Coronary artery (tissue), 2 donors: ENCODE results near the gene LRRC56.

Experiments
- DNase-seq: peaks from one replicate; pipeline ENCODE4 v3.0.0-alpha.2; 2017; ENCODE audit warnings: low spot score
- H3K27ac ChIP-seq, 2 donors: fragments of 200-600 bp; sonication (generic); one replicate each; pipeline ENCODE4 v1.5.1; 2016 to 2019
- H3K4me3 ChIP-seq: fragments of 200-600 bp; sonication (generic); 2 replicates; pipeline ENCODE4 v1.5.1; 2016; ENCODE audit warnings: mild to moderate bottlenecking, moderate library complexity
- TF ChIP-seq, protein P1 (sequence below): fragments of 200-600 bp; sonication (generic); IDR thresholded peaks from one replicate; pipeline ENCODE4 v1.5.1; 2019; ENCODE audit warnings: antibody characterized with exemption

The LRRC56 gene

DNA sequence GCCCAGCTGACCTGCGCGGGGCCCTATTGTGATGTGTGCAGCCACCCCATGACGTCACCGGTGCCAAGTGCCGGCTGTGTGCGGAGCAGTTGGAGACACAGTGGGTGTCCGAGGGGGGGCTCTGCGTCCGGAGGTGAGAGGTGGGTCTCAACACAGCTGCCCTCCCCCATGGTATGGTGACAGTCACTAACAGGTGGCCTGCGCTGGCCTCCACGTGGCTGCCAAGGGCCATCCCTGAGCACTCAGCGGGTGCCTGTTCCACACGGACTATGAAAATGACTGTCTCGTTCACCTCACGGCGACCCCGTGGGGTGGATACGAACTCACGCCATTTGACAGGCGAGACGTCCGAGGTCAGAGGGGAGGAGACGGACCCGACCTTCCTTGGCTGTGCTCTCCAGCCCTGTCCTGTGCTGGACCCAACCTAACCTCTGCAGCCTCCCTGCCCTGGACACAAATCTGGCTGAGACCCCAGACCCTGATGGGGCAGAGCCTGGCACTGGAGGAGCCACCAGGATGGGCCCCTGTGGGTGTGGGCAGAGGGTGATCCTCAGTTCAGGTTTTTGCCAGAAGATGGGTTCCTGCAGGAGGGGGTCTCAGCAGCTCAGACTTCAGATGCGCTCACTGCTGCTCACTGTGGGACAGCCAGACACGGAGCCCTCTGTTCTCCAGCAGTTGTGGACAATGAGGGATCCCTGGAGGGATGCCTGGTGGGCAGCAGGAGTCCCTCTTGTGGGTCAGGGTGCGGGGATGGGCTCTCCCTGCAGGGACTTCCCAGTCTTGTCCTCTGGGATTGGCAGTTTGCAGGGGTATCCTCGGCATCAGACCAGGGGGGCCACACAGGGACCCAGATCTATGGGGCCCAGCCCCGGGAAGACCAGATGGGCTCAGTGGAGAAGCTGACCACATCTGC is 8.3 kb upstream of the LRRC56 start:
- H3K27ac ChIP-seq, result no peak overlapping the region
- TF ChIP-seq, protein P1, sequence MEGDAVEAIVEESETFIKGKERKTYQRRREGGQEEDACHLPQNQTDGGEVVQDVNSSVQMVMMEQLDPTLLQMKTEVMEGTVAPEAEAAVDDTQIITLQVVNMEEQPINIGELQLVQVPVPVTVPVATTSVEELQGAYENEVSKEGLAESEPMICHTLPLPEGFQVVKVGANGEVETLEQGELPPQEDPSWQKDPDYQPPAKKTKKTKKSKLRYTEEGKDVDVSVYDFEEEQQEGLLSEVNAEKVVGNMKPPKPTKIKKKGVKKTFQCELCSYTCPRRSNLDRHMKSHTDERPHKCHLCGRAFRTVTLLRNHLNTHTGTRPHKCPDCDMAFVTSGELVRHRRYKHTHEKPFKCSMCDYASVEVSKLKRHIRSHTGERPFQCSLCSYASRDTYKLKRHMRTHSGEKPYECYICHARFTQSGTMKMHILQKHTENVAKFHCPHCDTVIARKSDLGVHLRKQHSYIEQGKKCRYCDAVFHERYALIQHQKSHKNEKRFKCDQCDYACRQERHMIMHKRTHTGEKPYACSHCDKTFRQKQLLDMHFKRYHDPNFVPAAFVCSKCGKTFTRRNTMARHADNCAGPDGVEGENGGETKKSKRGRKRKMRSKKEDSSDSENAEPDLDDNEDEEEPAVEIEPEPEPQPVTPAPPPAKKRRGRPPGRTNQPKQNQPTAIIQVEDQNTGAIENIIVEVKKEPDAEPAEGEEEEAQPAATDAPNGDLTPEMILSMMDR, result no peak
- no peak overlapping the region for H3K4me3 ChIP-seq
- no peak for DNase-seq

DNA sequence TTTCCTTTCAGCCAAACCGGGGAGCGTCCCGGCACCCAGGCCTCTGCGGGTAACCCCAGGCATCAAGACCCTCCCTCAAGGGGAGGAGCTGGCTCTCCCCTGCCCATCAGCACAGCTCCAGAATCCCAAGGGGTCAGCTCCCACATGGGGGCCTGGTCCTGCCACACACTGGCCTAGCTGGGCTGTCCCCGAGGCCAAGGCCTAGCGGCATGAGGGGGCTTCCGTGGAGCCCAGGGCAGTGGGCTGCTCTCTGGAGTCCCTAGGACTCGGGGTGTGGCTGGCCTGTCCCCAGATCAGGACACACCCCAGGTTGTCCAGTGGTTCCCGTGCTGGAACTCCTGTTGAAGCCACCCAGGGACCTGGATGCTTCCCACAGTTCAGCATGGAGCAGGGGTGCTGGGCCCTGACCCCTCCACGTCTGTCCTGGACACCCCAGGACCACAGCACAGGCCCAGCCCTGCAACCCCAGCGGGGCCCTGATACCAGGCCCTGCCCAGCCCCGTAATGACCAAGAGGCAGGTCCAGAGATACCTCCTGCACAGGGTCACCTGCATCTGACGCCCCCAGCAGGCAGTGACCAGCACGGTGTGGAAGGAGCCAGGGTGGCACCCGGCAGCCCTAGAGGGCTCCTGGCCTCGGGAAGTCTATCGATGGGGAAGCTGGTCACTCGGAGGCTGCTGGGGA is 7.5 kb upstream of the LRRC56 start:
- TF ChIP-seq, protein P1, result no peak
- H3K27ac ChIP-seq, result no peak overlapping the region
- no peak for DNase-seq
- no peak overlapping the region for H3K4me3 ChIP-seq

DNA sequence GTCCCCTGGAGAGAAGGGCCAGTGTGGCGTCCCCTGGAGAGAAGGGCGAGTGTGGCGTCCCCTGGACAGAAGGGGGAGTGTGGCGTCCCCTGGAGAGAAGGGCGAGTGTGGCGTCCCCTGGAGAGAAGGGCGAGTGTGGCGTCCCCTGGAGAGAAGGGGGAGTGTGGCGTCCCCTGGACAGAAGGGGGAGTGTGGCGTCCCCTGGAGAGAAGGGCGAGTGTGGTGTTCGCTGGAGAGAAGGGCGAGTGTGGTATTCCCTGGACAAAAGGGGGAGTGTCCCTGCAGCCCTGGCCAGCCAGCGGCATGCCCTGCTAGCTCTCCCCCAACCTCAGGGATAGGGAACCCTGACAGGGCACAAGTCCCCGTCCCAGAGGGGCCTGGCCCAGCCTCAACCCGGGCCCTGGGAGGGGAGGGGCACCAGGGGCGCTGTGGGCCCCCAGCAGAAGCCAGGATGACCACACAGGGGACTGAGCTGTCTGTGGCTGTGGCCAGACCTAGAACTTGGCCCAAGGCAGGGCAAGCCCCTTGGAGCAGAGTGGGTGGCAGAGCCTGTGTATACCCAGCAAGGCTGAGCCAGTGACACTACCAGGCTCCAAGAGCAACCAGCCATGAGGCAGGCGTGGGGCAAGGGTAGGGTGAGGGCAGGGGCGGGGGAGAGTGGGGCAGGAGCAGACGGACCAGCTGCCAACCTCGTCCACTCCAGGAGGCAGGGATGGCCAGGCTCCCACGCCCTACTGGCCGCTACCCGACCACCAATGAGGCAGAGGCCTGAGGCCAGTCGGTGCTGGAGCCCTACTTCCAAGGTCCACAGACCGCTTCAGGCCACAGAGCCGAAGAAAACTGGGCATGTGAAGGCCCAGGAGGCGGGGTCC is 6.1 kb upstream of the LRRC56 start:
- no peak overlapping the region for H3K27ac ChIP-seq
- no peak for DNase-seq
- TF ChIP-seq, protein P1, result no peak
- no peak overlapping the region for H3K4me3 ChIP-seq

DNA sequence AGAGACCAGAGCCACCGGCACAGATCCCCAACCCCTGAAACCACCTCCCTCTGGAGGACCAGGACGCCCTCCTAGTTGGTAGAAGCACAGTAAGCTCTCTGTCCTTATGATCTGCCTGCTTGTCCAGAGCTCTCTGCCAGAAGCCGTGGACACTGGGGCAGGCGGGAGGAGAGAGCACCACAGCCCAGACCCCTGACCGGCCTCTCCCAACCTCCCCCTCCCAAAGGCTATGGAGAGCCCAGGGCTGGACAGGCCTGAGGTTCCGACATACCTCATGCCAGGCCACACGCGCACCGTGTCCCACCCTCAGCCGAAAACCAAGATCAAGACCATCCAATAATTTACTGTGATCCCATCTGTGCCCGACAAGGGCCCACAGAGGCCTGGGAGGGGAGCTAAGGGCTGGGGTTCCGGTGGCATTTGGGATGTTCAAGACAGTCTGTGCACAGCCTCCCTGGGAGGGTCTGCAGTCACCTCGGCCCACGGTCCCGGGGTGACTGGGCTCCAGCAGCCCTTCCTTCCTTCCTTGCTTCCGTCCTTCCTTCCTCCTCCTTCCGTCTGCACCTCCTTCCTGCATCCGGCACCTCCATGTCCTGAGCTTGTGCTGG is 5.3 kb upstream of the LRRC56 start:
- no peak for DNase-seq
- Histone ChIP-seq H3K4me3 (no peak overlapping the region), H3K27ac (no peak overlapping the region)
- TF ChIP-seq, protein P1, result no peak

DNA sequence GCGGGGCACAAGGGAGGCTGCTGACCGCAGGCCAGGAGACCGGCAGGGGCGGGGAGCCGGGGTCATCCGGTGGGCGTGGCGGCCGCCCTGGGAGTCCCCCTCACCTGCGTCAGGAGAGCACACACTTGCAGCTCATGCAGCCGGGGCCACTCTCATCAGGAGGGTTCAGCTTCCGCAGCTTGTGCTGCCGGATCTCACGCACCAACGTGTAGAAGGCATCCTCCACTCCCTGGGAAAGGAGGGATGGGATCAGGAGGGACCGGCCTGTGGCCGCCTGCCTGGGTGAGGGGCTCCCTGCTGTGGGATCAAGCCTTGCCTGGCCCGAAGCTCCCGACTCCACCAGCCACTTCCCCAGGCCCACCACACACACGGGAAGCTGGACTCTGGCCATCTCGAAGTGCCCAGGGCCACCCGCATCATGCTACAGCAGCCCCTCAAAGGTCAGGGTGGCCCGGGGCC is 4.8 kb upstream of the LRRC56 start:
- H3K4me3 ChIP-seq, result no peak overlapping the region
- DNase-seq, result no peak
- TF ChIP-seq, protein P1, result no peak
- no peak overlapping the region for H3K27ac ChIP-seq

DNA sequence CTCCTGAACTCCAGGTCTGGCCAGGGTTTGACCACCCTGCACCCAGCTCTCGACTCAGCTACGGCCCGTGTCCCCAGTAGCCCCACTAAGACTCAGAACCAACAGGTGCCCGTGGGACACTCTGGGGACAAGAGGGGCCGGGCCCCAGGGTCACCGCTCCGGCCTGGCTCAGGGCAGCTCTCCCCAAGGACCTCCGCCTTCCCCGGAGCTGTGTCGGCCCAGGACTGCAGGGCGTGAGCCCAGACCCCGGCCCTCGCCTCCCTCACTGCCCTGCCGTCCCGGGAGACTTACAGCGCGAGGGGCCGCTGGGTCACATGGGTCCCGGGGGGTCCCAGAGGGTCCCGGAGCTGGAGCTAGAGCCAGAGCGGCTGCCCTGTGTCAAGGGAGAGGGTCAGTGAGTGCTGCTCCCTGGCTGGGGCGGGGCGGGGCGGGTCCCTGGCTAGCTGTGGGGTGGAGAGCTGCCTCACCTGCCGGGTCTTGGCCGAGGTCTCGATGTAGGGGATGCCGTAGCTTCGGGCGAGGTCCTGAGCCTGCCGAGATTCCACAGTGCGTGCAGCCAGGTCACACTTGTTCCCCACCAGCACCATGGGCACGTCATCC is 4.2 kb upstream of the LRRC56 start:
- no peak for DNase-seq
- no peak overlapping the region for H3K27ac ChIP-seq
- TF ChIP-seq, protein P1, result no peak

More for the DNA sequence above, 4.2 kb upstream of the LRRC56 start:
- H3K4me3 ChIP-seq, result no peak overlapping the region
